GM12874 (cell line): ENCODE results near the gene CH25H.

ENCODE experiments used
- TF ChIP-seq, protein P1 (sequence below): IDR thresholded peaks from 2 replicates; pipeline ENCODE4 v1.5.1; 2011; ENCODE audit warnings: low read depth, mild to moderate bottlenecking, control low read depth, low read length, moderate library complexity; ENCODE audit not compliant: insufficient read depth

Gene CH25H

DNA sequence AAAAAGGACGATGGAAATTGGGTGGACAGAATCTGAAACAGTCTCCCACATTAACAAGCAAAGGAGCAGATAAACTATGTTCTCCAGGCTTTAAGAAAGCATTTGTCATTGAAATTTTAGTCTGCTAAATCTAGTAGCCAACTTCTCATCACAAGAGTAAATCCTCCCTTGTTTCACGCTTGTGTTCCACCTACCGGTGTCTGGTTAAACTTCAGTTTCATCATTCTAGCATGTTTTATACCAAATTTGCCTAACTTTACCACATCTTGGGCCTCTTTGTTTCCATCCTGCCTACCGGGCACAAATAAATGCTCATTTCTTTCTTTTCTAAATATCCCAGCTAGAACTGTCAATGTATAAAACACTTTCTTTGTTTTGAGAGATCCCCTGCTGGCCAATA is 38.7 kb upstream of the CH25H start:
- TF ChIP-seq, protein P1, sequence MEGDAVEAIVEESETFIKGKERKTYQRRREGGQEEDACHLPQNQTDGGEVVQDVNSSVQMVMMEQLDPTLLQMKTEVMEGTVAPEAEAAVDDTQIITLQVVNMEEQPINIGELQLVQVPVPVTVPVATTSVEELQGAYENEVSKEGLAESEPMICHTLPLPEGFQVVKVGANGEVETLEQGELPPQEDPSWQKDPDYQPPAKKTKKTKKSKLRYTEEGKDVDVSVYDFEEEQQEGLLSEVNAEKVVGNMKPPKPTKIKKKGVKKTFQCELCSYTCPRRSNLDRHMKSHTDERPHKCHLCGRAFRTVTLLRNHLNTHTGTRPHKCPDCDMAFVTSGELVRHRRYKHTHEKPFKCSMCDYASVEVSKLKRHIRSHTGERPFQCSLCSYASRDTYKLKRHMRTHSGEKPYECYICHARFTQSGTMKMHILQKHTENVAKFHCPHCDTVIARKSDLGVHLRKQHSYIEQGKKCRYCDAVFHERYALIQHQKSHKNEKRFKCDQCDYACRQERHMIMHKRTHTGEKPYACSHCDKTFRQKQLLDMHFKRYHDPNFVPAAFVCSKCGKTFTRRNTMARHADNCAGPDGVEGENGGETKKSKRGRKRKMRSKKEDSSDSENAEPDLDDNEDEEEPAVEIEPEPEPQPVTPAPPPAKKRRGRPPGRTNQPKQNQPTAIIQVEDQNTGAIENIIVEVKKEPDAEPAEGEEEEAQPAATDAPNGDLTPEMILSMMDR: peak; percentile 29; the same call in 1 of the 2 replicates

DNA sequence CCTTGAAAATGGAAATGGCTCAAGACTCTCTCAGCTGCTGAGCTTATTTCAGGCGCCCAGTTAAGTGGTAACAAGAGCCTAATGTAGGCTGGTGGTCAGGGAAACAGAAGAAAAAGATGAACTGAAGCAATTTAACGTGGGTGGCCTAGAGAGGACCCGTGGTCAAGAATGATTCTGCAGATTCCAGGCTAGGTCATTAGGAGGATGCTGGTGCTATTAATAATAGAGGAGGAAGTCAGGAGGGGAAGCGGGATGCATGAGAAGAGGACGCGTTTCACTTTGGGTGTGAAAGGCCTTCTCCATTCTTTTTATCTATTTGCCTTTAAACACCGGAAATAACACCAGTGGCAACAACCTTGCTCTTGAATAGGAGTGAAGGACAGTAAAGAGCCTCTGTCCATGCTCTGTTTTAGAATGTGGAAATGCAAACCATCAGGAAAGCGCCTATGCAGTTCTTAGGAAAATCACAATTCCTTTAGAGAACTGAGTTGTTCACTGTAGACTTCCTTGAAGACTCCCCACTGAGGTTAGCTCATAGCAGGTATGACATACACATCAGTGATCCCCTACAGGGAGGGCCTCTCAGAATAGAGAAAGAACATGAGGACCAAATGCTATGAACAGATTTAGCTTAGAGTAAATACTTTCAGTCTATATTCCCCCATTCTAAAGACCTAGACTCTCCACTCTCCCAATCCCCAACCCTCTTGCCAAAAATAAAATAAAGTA is 35.9 kb upstream of the CH25H start:
- TF ChIP-seq, protein P1: no peak

DNA sequence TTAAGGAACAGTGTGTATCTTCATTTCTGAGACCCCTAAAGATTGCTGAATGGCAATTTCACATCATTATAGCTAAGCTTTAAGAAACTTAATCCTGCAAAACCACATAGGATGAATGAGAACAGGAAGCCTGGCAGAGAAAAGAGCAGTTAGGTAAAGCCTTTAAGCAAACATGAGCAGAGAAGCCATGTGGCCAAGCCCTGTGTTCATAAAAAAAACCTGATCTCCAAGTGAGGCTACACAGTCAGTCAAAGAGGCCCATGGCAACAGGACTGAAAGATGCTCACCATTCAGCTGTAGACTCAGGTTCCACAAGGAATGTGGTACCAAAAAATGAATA is 35.2 kb upstream of the CH25H start:
- TF ChIP-seq, protein P1: no peak

DNA sequence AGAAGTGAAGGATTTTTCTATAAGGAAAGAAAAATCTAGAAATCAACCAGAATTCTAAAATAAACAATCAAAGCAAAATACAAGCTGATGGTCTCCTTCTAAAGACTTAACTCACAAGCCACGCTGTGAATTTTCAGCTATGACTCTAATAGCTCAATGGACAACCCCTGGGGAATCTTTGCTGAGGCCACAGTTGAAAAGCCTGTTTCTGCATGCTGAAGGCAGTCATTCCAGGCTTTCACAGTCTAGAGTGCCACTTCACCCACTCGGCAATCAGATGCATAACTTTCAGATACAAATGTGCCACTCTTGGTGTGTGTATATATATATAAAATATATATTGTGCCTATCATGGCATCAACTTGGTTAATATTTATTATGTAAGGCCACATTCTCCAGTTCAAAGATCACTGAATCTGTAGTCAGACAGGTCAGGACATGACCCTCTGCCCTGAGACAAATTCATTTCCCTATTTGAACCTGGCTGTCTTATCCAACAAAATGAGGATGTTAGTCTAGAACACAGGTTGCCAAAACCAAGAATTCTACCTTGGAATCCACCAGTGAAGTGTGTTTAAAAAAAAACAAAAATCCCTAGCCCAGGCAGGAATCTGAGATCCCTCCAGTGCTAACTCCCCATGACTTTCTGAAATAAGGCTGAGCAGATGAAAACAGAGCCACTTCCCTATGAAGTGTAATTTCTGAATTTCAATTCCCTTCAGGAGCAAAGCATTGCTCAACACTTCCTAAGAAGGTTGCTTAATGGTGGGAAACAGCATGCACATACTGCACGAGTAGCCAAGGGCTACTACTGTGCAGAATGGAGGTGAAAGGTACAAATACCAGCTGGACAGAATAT is 34.6 kb upstream of the CH25H start:
- TF ChIP-seq, protein P1: no peak

DNA sequence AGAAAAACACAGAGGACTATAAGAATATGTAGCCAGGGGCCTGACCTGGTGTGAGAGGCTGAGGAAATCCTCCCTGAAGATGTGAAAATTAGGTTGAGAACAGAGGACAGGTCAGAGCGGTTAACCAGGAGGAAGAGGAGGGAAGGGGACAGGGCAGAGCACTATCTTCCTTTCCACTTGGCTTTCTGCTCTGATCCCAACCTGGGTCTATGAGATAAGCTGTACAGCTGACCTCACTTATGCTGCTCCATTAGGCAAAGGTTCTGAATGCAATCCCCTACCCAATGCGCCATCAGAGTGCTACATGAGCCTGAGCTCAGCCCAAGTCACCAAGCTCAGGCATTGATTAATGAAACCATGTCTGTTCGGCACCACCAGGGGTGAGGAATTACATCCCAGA is 33.9 kb upstream of the CH25H start:
- TF ChIP-seq, protein P1: no peak

DNA sequence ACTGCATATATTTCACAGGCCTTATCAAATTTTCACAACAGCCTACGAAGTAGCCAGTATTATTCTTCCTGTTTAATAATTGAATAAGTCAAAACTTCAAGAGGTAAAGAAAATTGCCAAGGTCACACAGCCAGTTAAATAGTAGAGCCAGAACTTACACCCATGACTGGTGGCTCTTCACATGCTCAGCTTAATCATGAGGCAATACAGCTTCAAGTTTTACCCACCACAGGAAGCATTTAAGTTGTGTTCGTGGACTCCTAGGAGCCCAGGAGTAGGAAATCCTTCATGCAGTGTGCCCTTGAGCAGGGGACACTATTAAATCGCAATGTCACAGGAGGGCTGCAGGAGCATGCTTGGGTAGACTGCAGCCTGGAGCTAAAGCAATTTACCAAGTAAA is 33.4 kb upstream of the CH25H start:
- TF ChIP-seq, protein P1: no peak

DNA sequence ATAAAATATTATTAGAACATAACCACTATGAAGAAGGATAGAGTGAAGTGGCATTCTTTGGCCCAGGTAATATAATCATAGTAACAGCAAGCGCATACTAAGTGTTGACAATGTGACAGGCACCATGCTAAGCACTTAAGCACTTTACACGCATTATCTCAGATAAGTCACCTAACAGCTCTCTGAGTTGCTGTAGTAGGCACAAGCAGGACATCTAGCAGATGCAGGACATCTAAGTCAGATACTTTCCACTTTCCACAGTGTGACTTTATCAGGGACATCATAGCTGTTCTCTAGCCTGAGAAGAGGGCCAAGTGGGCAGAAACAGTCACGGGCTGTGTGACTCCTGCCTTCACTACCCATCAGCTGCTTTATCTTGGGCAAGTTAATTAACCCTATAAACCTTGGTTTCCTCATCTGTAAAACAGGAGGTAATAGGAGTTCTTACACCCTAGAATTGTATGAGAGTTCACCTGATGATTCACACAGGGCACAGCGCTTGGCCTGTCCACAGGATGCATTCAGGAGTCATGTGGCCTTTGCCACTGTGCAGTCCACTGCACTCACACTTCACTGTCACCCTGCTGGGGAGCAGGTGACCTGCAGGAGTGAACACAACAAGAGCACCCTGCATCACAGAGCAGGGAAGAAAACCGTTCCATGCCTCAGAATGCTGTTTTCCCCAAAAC is 32.0 kb upstream of the CH25H start:
- TF ChIP-seq, protein P1: no peak
